GM18498 (cell line): ENCODE results near the gene HLA-DQB1.
"Not testable (repeated sequence)": the region's sequence is repeated elsewhere in the genome, so short reads cannot be mapped to it uniquely, and the experiment has no call there.

Source experiments
- ATAC-seq: cut with Tn5 transposase; IDR thresholded peaks from one replicate; pipeline ENCODE4 v1.9.1; 2021; ENCODE audit warnings: mild to moderate bottlenecking, moderate library complexity; ENCODE audit not compliant: unreplicated experiment

HLA-DQB1 gene

GRCh38 chr6:32666420-32667300, at the start of gene HLA-DQB1:
Gene HLA-DQB1, minus strand, starts transcription at chr6:32666657. Its CDS starts 50 bp downstream, at chr6:32666607.
- peak; percentile 71 for ATAC-seq

GRCh38 chr6:32713241-32713640, 46.8 kb upstream of the HLA-DQB1 start:
- no peak for ATAC-seq

GRCh38 chr6:32709625-32710024, 43.2 kb upstream of the HLA-DQB1 start:
- ATAC-seq: no peak

DNA sequence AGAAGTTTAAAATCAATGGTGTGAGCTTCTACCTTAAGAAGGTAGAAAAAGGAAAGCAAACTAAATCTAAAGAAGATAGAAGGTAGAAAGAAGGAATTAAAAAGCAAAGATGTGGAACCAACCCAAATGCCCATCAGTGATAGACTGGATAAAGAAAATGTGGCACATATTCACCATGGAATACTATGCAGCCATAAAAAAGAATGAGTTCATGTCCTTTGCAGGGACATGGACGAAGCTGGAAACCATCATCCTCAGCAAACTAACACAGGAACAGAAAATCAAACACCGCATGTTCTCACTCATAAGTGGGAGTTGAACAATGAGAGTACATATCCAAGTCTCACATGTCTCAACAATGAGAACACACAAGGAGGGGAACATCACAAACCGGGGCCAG, 38.7 kb upstream of the HLA-DQB1 start:
- not testable (repeated sequence) for ATAC-seq

DNA sequence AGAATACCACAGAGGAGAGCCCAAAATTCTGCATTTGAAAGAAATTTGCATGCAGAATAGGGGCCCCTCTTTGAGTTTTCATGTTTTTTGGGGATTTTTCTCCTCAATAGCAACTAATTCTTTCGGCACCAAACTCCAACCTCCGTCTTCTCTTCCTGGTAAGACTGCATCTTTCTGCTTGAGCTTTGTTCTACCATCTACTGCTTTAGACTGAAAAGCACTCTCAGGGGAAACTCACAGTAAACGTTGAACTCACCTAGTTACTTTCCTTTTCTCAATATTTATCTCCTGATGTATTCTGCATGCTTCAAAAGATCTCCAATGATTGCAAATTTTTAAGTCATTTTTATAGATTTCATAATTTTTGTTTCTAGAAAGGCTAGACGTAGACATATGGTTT, 36.9 kb upstream of the HLA-DQB1 start:
- ATAC-seq: no peak

GRCh38 chr6:32700391-32701040, 34.1 kb upstream of the HLA-DQB1 start:
- no peak for ATAC-seq

GRCh38 chr6:32697031-32697430, 30.6 kb upstream of the HLA-DQB1 start:
- ATAC-seq: no peak

DNA sequence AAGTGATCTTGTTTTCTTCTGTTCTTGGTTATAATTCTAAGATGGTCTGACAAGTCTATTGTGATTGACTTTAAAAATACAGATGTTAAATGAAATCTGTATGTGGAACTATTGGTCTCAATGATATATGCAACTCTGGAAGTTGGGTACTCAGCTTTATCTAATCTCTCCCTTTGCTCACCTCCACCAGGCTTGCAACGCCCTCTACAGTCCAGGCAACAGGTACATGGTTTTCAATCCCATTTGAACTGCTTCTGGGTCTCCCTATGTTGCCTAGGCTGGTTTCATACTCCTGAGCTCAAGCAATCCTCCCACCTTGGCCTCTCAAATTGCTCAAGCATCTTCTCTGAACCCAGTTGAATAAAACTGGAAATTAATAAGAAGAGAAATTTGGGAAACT, 25.6 kb upstream of the HLA-DQB1 start:
- peak; percentile 48 for ATAC-seq

DNA sequence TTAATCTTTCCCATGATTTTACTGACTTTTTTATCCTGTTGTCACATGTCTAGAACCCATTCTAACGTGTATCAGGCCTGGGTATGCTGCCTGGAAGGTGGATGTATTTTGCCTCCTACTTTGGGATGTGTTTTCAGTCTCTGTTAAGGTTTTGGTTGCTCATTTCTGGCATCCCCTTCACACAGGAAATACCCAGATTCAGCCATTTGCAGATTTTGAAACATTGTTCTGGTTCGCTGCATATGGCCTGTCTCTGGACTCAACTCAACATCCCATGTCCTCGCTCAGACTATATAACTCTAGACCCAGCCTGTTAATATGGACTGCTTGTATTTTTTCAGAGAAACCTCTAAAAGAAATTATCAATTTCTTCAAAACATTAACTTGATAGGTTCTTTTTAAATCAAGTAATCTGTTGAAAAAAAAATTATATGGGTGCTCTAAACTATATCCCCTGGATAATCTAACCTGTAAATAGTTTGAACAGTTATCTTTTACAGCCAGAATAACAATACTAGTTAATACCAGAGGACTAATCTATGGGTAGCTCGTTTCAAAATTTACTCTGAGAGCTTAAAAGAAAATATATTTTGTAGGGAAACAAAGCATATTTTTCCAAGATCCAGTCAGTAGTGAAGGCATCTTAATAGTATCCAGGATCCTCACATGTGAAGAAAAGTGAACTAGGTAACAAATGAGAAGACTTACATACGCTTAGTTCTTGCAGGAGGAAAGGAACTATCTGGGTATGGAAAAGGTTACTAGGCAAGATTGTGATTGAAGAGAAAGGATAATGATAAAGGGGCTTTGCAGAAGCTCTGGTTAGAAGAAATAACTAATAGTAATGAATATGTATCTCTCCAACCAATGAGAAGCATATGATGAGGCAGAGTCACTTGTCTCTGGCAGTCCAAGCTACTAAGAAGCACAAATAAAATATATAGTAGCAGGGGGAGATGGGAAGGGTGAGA, 23.4 kb upstream of the HLA-DQB1 start:
- ATAC-seq: peak; percentile 44

DNA sequence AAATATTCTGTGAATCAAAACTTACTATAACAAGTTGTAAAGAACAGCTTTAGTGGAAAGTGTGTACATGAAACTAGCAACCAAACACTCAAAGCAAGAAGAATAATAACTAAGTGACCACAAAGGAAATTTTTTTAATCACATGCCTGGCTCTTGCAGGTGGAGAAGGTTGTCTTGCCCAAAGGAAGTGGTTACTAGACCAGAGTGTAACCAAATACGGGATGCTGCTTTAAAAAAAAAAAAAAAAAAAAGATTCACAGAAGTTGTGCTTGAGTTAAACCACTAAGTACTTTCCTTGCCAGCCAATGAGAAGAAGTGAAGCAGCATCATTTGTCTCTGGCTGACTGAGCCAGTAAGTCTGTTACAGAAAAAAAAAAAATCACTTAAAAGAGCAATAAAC, 19.1 kb upstream of the HLA-DQB1 start:
- peak; percentile 71 for ATAC-seq

- ATAC-seq: no peak
Measured at GRCh38 chr6:32684246-32684645, 17.8 kb upstream of the HLA-DQB1 start.

- ATAC-seq: no peak
Measured at GRCh38 chr6:32680055-32680454, 13.6 kb upstream of the HLA-DQB1 start.

- ATAC-seq: no peak
Measured at GRCh38 chr6:32679492-32679891, 13.0 kb upstream of the HLA-DQB1 start.

DNA sequence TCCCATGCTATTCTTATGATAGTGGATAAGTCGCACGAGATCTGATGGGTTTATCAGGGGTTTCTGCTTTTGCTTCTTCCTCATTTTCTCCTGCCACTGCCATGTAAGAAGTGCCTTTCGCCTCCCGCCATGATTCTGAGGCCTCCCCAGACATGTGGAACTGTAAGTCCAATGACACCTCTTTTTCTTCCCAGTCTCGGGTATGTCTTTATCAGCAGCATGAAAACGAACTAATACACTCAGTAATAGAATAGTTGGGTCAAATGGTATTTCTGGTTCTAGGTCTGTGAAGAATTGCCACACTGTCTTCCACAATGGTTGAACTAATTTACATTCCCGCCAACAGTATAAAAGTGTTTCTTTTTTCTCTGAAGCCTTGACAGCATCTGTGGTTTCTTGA, 7.7 kb upstream of the HLA-DQB1 start:
- ATAC-seq: not testable (repeated sequence)

- ATAC-seq: not testable (repeated sequence)
Measured at GRCh38 chr6:32671908-32672307, 5.5 kb upstream of the HLA-DQB1 start.

GRCh38 chr6:32669893-32670292, 3.4 kb upstream of the HLA-DQB1 start:
- no peak for ATAC-seq

GRCh38 chr6:32669240-32669639, 2.8 kb upstream of the HLA-DQB1 start:
- ATAC-seq: no peak

GRCh38 chr6:32668226-32668747, 1.8 kb upstream of the HLA-DQB1 start:
- ATAC-seq: peak; percentile 72

DNA sequence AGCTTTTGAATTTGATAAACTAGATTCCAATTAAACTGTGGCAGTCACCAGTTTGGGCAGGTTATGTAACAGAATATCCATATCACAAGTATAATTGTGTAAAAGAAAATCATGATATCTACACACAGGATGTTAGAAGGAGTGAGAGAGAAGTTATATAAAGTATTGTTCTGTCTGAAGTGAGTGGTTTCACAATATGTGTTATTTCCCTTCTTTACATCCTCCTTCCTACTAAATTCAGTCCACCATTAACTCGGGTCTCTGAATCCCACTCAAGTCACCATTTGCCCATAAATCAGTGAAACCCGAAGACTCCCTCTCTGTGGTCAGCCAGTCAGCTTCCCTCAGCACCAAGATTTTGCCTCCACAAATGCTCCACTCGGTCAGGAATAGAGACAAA, 796 bp downstream of the HLA-DQB1 start:
- ATAC-seq: no peak

DNA sequence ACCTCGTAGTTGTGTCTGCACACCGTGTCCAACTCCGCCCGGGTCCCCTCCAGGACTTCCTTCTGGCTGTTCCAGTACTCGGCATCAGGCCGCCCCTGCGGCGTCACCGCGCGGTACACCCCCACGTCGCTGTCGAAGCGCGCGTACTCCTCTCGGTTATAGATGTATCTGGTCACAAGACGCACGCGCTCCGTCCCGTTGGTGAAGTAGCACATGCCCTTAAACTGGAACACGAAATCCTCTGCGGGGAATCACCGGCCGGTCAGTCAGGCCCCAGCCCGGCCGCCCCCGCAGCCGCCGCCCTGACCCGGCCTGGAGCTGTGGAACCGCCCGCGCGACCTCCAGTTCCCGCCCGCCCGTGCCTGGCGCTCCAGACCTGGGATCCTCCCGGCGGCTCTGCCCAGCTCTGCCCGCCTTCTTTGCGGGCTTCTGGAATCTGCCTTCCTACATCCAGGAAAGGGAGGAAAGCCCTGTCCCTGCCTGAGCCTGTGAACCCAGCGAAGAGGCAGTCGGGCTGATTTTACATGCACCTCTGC, 1.6 kb downstream of the HLA-DQB1 start:
- no peak for ATAC-seq

DNA sequence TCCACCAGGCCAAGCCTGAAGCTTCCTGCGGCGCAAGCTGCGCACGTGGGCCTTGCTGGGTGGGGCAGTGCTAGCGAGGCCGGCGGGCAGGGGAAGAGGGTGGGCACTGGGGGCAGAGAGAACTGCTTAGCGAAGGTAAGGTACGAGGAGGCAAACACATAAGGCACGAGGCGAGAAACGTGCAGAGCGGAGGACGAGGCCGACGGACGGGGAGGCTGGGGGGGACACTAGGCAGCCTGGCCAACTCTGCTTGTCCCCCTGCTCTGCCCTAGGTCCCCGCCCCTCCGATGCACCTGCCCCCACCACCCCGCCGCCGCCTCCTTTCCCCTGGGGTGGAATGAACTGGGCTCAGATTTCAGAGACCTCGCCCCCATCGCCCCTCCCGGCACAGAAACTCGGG, 2.1 kb downstream of the HLA-DQB1 start:
- ATAC-seq: no peak
